ENCODE measurements around the gene NLRP9.

Gene NLRP9

GRCh38 chr19:55660991-55661390, 77.2 kb downstream of the NLRP9 start:
- DNase-seq (ENCODE audit: low spot score): no peak
- Histone ChIP-seq H3K9me3 (ENCODE audit: severe bottlenecking) (no peaks in the 10 kb centered on the region), H3K4me3 (ENCODE audit: severe bottlenecking) (no peak overlapping the region), H3K4me1 (ENCODE audit: insufficient read depth, poor library complexity, severe bottlenecking) (peaks cover 4% of the 10 kb centered on the region), H3K27me3 (ENCODE audit: insufficient read depth, poor library complexity, severe bottlenecking) (no peaks in the 10 kb centered on the region), H3K36me3 (ENCODE audit: low read depth) (peaks cover 73% of the 10 kb centered on the region), H3K27ac (ENCODE audit: poor library complexity, severe bottlenecking) (no peak overlapping the region)
- no peak for TF ChIP-seq CTCF (IDR thresholded peaks at IDR 0.05; ENCODE audit: poor library complexity, severe bottlenecking)
- ATAC-seq (ENCODE audit: low read depth): no peak

GRCh38 chr19:55660404-55660803, 77.8 kb downstream of the NLRP9 start:
- Histone ChIP-seq H3K9me3 (ENCODE audit: severe bottlenecking) (no peaks in the 10 kb centered on the region), H3K27me3 (ENCODE audit: insufficient read depth, poor library complexity, severe bottlenecking) (no peaks in the 10 kb centered on the region), H3K4me3 (ENCODE audit: severe bottlenecking) (no peak overlapping the region), H3K27ac (ENCODE audit: poor library complexity, severe bottlenecking) (no peak overlapping the region), H3K4me1 (ENCODE audit: insufficient read depth, poor library complexity, severe bottlenecking) (peaks cover 4% of the 10 kb centered on the region), H3K36me3 (ENCODE audit: low read depth) (peaks cover 74% of the 10 kb centered on the region)
- TF ChIP-seq CTCF (IDR thresholded peaks at IDR 0.05; ENCODE audit: poor library complexity, severe bottlenecking): no peak
- DNase-seq (ENCODE audit: low spot score): no peak
- ATAC-seq (ENCODE audit: low read depth): no peak

GRCh38 chr19:55659822-55660221, 78.4 kb downstream of the NLRP9 start:
- Histone ChIP-seq H3K4me3 (ENCODE audit: severe bottlenecking) (no peak overlapping the region), H3K27ac (ENCODE audit: poor library complexity, severe bottlenecking) (no peak overlapping the region), H3K27me3 (ENCODE audit: insufficient read depth, poor library complexity, severe bottlenecking) (no peaks in the 10 kb centered on the region), H3K4me1 (ENCODE audit: insufficient read depth, poor library complexity, severe bottlenecking) (peaks cover 4% of the 10 kb centered on the region), H3K36me3 (ENCODE audit: low read depth) (peaks cover 72% of the 10 kb centered on the region), H3K9me3 (ENCODE audit: severe bottlenecking) (no peaks in the 10 kb centered on the region)
- TF ChIP-seq CTCF (IDR thresholded peaks at IDR 0.05; ENCODE audit: poor library complexity, severe bottlenecking): no peak
- ATAC-seq (ENCODE audit: low read depth): no peak
- no peak for DNase-seq (ENCODE audit: low spot score)

GRCh38 chr19:55658846-55659459, 79.2 kb downstream of the NLRP9 start:
- DNase-seq (ENCODE audit: low spot score): peak; percentile 41
- no peaks in the 10 kb centered on the region for H3K9me3 ChIP-seq (ENCODE audit: severe bottlenecking)
- no peak for ATAC-seq (ENCODE audit: low read depth)
- H3K27ac ChIP-seq (ENCODE audit: poor library complexity, severe bottlenecking): no peak overlapping the region
- H3K36me3 ChIP-seq (ENCODE audit: low read depth): peaks cover 63% of the 10 kb centered on the region
- peaks cover 4% of the 10 kb centered on the region for H3K4me1 ChIP-seq (ENCODE audit: insufficient read depth, poor library complexity, severe bottlenecking)
- no peaks in the 10 kb centered on the region for H3K27me3 ChIP-seq (ENCODE audit: insufficient read depth, poor library complexity, severe bottlenecking)
- TF ChIP-seq CTCF (IDR thresholded peaks at IDR 0.05; ENCODE audit: poor library complexity, severe bottlenecking): no peak
- H3K4me3 ChIP-seq (ENCODE audit: severe bottlenecking): no peak overlapping the region

Measured in RWPE2 (cell line).